ENCODE measurements around the gene RTP2.
A peak's percentile ranks its signal among the peaks of the same experiment; 100 is the strongest.
"Not testable (repeated sequence)": the region's sequence is repeated elsewhere in the genome, so short reads cannot be mapped to it uniquely, and the experiment has no call there.

RTP2 gene

GRCh38 chr3:187709155-187709554 lies 6.8 kb upstream of the RTP2 start:
- DNase-seq, result no peak

DNA sequence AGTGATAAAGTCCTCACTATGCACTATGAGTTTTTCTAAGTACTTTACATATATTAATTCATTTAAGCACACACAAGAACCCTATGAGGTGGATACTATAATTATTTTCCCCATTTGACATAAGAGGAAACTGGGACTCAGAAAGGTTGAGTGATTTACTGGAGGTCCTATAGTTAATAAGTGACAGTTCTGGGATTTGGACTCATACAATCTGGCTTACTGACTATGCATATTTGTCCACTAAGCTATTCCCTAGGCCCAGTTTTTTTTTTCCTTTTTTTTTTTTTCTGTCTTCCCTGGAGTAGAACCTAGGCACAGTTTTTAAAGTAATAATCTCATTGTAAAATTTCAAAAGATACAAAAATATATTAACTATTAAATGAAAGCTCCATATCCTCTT lies 6.3 kb upstream of the RTP2 start:
- no peak for DNase-seq

DNA sequence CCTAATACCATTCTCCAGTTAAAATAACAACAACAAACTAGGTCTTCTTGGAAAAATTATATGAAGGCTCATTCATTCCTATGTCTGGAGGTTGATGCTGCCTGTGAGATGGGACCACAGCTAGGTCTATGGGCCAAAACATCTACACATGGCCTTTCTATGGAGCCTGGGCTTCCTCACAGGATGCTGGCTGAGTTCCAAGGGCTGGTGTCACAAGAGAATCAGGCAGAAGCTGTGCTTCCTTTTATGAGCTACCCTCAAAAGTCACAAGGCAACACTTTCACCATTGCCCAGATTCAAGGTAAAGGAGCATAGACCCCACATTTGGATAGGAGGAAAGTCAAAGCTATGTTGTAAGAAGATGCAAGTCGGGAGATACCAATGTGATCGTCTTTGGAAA lies 4.6 kb upstream of the RTP2 start:
- peak; percentile 17 for DNase-seq

DNA sequence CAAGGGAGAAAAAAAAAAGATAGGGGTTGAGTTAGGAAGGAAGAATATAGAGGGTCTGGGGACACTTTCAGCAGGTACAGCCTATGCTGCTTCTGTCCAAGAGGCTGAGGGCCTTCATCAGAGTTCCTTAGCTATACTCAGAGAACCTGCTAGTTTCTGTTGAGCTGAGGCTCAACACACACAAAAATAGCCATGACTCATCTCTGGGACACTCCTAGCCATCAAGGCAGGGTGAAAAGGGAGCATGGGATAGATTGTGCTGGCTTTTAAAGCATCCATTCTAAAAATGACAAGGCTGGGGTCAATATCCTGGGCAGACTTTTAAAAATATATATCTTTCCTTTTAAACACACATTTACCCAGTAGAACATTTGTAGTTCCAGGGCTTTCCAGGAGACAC lies 2.8 kb upstream of the RTP2 start:
- peak; percentile 27 for DNase-seq

DNA sequence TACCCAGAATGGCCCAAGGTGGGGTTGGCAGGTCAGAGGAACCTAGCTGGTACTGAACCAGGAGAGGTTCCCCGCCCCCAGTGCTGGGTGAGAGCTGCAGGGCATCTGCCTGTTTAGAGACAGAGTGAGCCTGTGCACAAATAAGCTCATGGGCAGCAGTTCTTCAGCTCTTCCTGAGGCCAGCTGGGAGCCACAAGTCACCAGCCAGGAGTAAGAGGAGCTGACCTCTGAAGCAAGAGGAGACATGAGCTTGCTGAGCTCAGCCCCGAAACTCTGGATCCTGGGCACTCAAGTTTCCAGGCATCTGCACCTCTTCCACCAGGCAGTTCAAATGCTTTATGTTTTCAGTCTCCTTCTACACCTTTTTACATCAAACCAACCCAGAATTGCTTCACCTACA lies 2.1 kb downstream of the RTP2 start:
- no peak for DNase-seq

DNA sequence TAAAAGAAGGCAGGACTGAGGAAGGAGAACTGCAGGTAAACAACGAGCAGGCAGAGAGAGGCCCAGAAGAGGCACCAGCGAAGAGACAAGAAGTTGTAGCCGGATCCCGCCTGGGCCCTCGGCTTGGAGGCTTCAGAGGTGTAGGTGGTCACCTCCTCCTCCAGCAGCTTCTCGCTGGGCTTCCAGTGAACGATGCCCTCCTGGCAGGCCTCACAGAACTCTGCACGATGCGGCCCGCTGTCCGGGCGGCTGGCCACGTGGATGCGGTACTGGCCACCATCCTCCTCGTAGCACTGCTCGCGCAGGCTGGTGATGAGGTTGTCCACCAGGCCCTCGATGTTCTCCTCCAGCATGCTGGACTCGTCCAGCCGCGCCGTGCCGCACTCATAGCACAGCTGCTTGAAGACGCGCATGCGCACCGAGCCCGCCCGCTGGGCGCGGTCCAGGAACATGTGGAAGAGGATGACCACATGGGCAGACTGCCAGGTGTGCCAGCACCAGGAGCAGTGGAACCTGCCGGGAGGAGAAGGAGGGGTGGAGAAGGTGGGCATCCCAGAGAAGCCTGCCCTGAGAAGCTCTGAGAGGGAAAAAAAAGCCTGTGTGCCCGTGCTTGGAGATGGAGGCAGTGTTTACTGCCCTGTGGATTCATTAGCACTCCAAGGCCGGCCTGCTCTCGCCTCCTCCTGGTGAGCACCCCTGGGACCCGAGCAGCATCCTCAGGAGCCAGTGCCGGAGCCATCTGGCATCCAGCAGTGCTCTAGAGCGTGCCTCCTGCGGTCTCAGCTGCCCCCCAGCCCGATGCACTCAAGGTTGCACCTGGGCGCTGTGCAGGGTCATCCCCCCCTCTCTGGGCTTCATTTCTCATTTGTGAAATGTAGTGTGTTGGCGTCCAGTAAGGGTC lies 3.6 kb downstream of the RTP2 start:
- DNase-seq, result no peak

- no peak for DNase-seq
Observed at GRCh38 chr3:187696021-187696420, 6.3 kb downstream of the RTP2 start.

GRCh38 chr3:187695449-187695848 lies 6.9 kb downstream of the RTP2 start:
- no peak for DNase-seq

DNA sequence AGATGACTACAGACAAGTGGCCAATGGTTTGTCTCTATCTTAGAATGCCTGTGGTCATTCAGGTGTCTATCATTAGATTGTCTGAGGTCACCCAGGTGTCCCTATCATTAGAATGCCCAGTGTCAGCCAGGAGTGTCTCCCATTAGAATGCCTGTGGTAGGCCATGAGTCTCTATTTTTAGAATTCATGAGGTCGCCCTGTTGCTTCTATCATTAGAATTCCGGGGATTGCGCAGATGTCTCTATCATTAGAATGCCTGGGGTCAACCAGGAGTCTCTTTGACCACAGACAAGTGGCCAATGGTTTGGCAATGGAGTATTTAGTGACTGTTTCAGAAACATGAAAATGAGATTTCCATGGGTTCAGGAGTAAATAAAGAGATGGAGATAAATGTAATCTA lies 7.6 kb downstream of the RTP2 start:
- peak; percentile 57 for DNase-seq

DNA sequence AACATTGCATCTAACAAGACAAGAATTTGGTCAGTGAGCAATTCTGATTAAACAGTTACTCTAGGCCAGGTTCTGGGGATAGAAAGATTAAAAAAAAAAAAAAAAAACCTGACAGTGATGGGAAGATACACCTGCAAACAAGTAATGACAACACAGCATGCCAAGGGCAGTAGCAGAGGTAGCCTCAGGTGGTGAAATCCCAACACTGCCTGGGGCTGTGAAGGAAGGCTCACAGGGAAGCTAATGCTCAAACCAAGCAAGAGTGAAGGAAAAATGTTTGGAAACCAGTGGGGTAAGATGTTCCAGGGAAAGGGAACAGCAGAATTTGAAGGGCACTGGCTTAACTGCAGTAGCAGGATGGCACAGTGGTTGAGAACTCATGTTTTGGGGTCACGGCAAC lies 8.9 kb downstream of the RTP2 start:
- DNase-seq, result no peak

GRCh38 chr3:187689984-187690383 lies 12.4 kb downstream of the RTP2 start:
- peak; percentile 27 for DNase-seq

DNA sequence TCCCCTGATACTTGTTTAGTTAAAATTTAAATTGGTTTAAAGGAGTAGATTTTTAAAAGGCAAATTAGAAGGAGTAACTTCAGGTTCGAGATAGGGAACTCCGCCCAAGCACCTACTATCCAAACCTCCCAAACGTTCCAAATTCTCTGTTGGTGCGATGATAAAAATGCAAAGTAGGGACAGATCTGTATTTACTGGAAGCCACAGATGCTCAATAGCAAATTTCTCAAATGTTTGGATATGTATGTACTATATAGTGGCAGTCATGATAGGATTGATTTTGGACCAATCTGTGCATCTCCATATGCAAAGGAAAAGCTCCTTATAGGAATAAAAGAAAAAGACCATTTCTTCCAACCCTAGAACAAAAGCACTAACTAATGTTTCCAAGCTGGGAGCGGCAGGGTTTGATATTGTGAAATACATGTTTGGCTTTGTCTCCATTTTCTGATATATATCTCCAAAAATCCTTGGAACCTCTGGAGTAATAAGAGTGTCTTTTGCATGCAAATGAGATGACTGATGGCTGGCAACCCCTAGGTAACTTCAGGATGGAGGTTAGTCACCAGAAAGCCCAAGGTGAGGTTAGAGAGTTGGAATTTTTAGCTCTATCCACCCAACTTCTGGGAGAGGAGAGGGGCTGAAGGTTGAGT lies 15.6 kb downstream of the RTP2 start:
- no peak for DNase-seq

DNA sequence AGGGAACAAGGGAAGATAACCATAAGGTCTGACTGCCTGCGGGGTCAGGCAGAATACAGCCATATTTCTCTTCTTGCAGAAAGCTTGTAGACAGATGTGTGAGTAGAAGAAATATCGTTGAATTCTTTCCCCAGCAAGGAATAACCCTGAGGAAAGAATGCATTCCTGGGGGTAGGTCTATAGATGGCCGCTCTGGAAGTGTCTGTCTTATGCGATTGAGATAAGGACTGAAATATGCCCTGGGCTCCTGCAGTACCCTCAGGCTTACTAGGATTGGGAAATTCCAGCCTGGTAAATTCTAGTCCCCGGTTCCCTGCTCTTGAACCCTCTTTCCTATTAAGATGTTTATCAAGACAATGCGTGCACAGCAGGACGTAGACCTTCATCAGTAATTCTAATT lies 16.4 kb downstream of the RTP2 start:
- DNase-seq, result no peak

- peak; percentile 49 for DNase-seq
Observed at GRCh38 chr3:187684880-187685279, 17.5 kb downstream of the RTP2 start.

DNA sequence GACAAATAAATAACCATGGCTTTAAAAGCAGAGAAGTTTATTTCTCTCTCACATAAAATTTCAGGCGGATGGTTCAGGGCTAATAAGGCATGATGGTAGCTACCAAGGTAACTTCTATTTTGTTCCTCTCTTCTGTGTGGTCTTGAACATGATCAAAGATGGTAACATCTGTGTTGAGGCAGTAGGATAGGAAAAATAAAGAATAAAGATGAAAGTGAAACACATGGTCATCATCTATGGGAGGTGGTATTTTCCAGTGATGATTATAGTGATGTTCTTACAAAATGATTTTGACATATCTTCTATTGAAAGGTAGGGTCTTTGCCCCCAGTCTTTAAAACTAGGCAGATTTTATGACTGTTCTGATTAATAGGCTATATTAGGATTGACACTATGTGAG lies 17.9 kb downstream of the RTP2 start:
- no peak for DNase-seq

- not testable (repeated sequence) for DNase-seq
Observed at GRCh38 chr3:187681756-187682155, 20.6 kb downstream of the RTP2 start.

GRCh38 chr3:187679638-187680396 lies 22.5 kb downstream of the RTP2 start:
- peak; percentile 67 for DNase-seq

DNA sequence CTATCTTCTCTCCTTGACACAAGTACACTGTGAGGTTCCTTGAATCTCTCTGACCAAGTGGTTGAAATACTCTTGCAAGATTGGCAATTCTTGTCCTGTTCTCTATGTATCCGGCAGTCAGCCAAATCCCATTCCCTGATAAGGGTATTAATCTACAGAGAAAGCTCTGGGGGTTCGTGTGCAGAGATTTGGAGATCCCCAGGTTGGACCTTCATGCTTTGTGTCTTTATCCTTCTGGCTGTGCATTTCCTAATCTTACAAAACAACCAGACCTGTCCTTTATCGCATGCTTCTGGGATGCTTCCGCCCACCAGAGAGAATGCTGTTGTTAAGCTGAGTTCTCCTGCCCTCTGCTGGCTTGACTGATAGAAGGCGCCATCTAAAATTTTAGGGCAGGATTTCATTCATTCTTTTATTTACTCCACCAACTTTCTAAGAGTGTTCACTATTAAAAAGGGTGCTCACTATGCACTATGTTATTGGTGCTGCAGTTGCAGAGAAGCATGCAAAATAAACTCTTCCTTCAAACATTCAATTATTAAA lies 23.6 kb downstream of the RTP2 start:
- peak; percentile 61 for DNase-seq

DNA sequence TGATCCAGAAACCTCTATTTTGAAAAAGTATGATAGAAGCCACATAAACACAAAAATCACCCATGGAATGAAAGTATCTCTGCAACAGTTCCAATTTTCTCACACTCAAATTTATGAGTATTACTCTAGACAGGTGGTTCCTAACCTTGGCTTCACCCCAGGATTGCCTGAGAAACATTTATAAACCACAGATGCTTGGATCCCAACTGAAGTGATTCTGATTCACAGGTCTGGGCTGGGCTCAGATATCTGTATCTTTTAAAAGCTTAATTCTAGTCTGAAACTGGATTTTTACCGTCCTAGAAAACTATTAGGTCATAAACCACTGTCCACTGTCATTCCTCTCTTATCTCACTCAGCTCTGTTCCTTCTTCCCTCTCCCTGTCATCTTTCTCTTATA lies 24.8 kb downstream of the RTP2 start:
- DNase-seq, result no peak

DNA sequence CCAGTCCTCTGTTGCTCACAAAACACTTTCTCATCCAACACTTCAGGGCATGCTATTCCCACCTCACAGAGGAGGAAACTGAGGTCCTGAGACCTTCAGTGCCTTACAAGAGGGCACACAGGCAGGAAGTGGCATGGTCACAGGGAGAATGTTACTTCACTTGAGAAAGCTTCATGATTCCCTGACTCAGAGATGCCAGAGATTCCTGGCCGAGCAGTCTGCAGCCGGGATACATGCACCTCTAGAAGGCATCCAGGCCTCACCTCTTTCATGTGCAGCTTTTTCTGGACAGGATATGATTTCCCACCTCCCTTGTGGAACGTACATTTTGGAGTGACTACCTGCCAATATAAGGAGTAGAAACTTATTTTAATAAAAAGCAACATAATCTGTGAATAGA lies 29.3 kb downstream of the RTP2 start:
- no peak for DNase-seq

DNA sequence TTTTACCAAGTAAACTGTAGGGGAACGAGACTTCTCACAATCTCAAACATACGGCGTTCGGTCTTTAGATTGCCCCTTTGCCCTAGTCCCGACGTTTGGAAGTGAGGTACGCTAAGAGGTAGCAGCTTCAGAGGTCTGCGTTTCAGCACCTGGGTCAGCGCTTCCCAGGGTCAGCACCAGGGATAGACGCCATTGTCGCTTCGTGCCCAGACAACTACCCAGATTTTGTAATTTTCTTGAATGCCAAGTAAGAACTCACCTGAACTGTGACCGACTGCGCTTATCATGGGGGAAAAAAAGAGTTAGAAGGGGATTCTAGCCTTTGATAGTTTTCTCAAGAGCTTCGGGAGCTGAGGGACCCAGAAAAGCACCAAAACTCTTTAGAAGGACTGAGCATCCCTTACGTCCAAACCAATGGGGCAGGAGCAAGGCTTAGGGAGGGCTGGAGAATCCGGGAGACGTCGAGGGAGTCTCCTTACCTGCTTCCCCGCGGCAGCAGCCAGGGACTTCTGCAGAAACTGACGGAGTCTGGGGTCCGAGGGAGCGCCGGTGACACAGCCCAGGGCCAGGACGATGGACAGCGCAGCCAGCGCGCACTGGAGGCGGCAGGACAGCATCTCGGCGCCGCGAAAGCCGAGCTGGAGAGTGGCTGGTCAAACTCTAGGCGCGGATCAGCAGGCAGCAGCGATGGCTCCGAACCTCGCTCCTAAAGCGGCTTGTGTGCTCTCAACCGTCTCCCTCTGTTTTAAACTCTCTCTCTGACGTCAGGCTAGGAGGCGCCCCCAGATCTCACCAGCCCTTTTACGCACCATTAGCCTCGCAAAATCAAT lies 32.5 kb downstream of the RTP2 start, which contains the start of gene SST:
Gene SST, minus strand, starts transcription at position 720 of the 830 bp plus-strand sequence. Its CDS starts 103 bp downstream, at position 617.
- peak; percentile 62 for DNase-seq

- no peak for DNase-seq
Observed at GRCh38 chr3:187667526-187667925, 34.8 kb downstream of the RTP2 start.
